Ishikawa (cell line): ENCODE measurements around the gene FAM193B.

Experiments used
- CREB1 ChIP-seq: IDR thresholded peaks from 2 replicates; pipeline ENCODE4 v1.6.1; 2012; ENCODE audit warnings: low read depth
- EGR1 ChIP-seq: IDR thresholded peaks from 2 replicates; pipeline ENCODE4 v1.6.1; 2012
- EP300 ChIP-seq: IDR thresholded peaks from 2 replicates; pipeline ENCODE4 v1.6.1; 2012; ENCODE audit warnings: borderline replicate concordance
- FOXM1 ChIP-seq: IDR thresholded peaks from 2 replicates; pipeline ENCODE4 v1.6.1; 2012; ENCODE audit warnings: low read depth, borderline replicate concordance
- RAD21 ChIP-seq: IDR thresholded peaks from 2 replicates; pipeline ENCODE4 v1.6.1; 2012; ENCODE audit warnings: low read depth
- TEAD4 ChIP-seq: IDR thresholded peaks from 2 replicates; pipeline ENCODE4 v1.6.1; 2012
- YY1 ChIP-seq: IDR thresholded peaks from 2 replicates; pipeline ENCODE4 v1.6.1; 2012; ENCODE audit warnings: low read depth
- ZBTB7A ChIP-seq: IDR thresholded peaks from 2 replicates; pipeline ENCODE4 v1.6.1; 2012; ENCODE audit warnings: low read depth
- TF ChIP-seq, protein P1 (sequence below): IDR thresholded peaks from 2 replicates; pipeline ENCODE4 v1.6.1; 2012; ENCODE audit warnings: low read depth, mild to moderate bottlenecking

GRCh38 chr5:177489119-177489716 lies 65.1 kb downstream of the FAM193B start:
- TF ChIP-seq, protein P1, sequence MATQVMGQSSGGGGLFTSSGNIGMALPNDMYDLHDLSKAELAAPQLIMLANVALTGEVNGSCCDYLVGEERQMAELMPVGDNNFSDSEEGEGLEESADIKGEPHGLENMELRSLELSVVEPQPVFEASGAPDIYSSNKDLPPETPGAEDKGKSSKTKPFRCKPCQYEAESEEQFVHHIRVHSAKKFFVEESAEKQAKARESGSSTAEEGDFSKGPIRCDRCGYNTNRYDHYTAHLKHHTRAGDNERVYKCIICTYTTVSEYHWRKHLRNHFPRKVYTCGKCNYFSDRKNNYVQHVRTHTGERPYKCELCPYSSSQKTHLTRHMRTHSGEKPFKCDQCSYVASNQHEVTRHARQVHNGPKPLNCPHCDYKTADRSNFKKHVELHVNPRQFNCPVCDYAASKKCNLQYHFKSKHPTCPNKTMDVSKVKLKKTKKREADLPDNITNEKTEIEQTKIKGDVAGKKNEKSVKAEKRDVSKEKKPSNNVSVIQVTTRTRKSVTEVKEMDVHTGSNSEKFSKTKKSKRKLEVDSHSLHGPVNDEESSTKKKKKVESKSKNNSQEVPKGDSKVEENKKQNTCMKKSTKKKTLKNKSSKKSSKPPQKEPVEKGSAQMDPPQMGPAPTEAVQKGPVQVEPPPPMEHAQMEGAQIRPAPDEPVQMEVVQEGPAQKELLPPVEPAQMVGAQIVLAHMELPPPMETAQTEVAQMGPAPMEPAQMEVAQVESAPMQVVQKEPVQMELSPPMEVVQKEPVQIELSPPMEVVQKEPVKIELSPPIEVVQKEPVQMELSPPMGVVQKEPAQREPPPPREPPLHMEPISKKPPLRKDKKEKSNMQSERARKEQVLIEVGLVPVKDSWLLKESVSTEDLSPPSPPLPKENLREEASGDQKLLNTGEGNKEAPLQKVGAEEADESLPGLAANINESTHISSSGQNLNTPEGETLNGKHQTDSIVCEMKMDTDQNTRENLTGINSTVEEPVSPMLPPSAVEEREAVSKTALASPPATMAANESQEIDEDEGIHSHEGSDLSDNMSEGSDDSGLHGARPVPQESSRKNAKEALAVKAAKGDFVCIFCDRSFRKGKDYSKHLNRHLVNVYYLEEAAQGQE, result no peak
- TF ChIP-seq EP300, result no peak
- no peak for TF ChIP-seq TEAD4
- no peak for TF ChIP-seq ZBTB7A
- TF ChIP-seq EGR1, result no peak
- no peak for TF ChIP-seq FOXM1
- TF ChIP-seq YY1, result no peak
- TF ChIP-seq CREB1, result no peak
- TF ChIP-seq RAD21, result no peak
